ENCODE data around the gene VPS18. TPM values are rescaled to one million over a fixed set of nuclear protein-coding genes. Genes with fewer than 3 reads are reported as not detected.

Gene VPS18
- polyA plus RNA-seq, 1 donor: 9.6 TPM

- no peak for DNase-seq
These were observed 31.2 kb downstream of the VPS18 start for GRCh38 chr15:40925495-40925862.

GRCh38 chr15:40925863-40926658, 31.8 kb downstream of the VPS18 start:
- DNase-seq: no peak

- DNase-seq: no peak
These were observed 32.6 kb downstream of the VPS18 start for GRCh38 chr15:40926659-40927494.

- DNase-seq: no peak
These were observed 33.2 kb downstream of the VPS18 start for GRCh38 chr15:40927495-40927872.

- no peak for DNase-seq
These were observed 33.9 kb downstream of the VPS18 start for GRCh38 chr15:40927873-40928806.

- DNase-seq: peak; percentile 73
These were observed 34.8 kb downstream of the VPS18 start, which contains the start of gene DLL4 for GRCh38 chr15:40928821-40929659. DLL4 (plus strand) TSS chr15:40929340; CDS start chr15:40929669, 329 bp downstream.

GRCh38 chr15:40929660-40930429, 35.6 kb downstream of the VPS18 start:
- peak; percentile 59 for DNase-seq

GRCh38 chr15:40930430-40931299, 36.4 kb downstream of the VPS18 start:
- peak; percentile 53 for DNase-seq

GRCh38 chr15:40931300-40932142, 37.3 kb downstream of the VPS18 start:
- DNase-seq: no peak

GRCh38 chr15:40932156-40932555, 37.9 kb downstream of the VPS18 start:
- DNase-seq: no peak

GRCh38 chr15:40932649-40933516, 38.6 kb downstream of the VPS18 start:
- DNase-seq: no peak

- no peak for DNase-seq
These were observed 39.3 kb downstream of the VPS18 start for GRCh38 chr15:40933517-40933902.

GRCh38 chr15:40934457-40934856, 40.2 kb downstream of the VPS18 start:
- DNase-seq: no peak

- no peak for DNase-seq
These were observed 42.0 kb downstream of the VPS18 start for GRCh38 chr15:40936234-40936708.

GRCh38 chr15:40936709-40937666, 42.7 kb downstream of the VPS18 start:
- DNase-seq: no peak

- DNase-seq: no peak
These were observed 43.7 kb downstream of the VPS18 start for GRCh38 chr15:40937762-40938535.
